HG02885 (cell line): ENCODE measurements around the gene OR4Q3.
"Not testable (repeated sequence)": the region's sequence is repeated elsewhere in the genome, so short reads cannot be mapped to it uniquely, and the experiment has no call there.

Experiments used
- ATAC-seq: cut with Tn5 transposase; IDR thresholded peaks from one replicate; pipeline ENCODE4 v1.9.1; 2021; ENCODE audit warnings: mild to moderate bottlenecking; ENCODE audit not compliant: unreplicated experiment, poor library complexity

Gene OR4Q3

GRCh38 chr14:19743256-19743655 is at the start of gene OR4Q3:
Gene OR4Q3, plus strand, starts transcription at chr14:19743571.
- ATAC-seq = no peak

- ATAC-seq = no peak
Measured at GRCh38 chr14:19729359-19729758, 14.0 kb upstream of the OR4Q3 start.

- ATAC-seq = no peak
Measured at GRCh38 chr14:19729763-19730162, 13.6 kb upstream of the OR4Q3 start.

- ATAC-seq = not testable (repeated sequence)
Measured at GRCh38 chr14:19733893-19734292, 9.5 kb upstream of the OR4Q3 start.

- ATAC-seq = not testable (repeated sequence)
Measured at GRCh38 chr14:19752316-19752715, 8.9 kb downstream of the OR4Q3 start.

- no peak for ATAC-seq
Measured at GRCh38 chr14:19754172-19754571, 10.8 kb downstream of the OR4Q3 start.

GRCh38 chr14:19771491-19771890 is 28.1 kb downstream of the OR4Q3 start:
- not testable (repeated sequence) for ATAC-seq

- no peak for ATAC-seq
Measured at GRCh38 chr14:19771895-19772430, 28.6 kb downstream of the OR4Q3 start.

GRCh38 chr14:19772454-19772853 is 29.1 kb downstream of the OR4Q3 start:
- ATAC-seq = not testable (repeated sequence)

- ATAC-seq = not testable (repeated sequence)
Measured at GRCh38 chr14:19773204-19773603, 29.8 kb downstream of the OR4Q3 start, which contains the start of gene OR4M1. Gene OR4M1, plus strand, starts transcription at chr14:19773504. Its CDS starts 6,819 bp downstream, at chr14:19780323.

GRCh38 chr14:19775587-19775986 is 32.2 kb downstream of the OR4Q3 start:
- ATAC-seq = no peak

GRCh38 chr14:19785848-19786247 is 42.5 kb downstream of the OR4Q3 start:
- not testable (repeated sequence) for ATAC-seq

- ATAC-seq = not testable (repeated sequence)
Measured at GRCh38 chr14:19787318-19787717, 43.9 kb downstream of the OR4Q3 start.

- ATAC-seq = not testable (repeated sequence)
Measured at GRCh38 chr14:19788150-19788549, 44.8 kb downstream of the OR4Q3 start.

GRCh38 chr14:19796520-19797108 is 53.2 kb downstream of the OR4Q3 start:
- ATAC-seq = not testable (repeated sequence)
